ENCODE results near the gene UCN2. TPM values are rescaled to one million over a fixed set of nuclear protein-coding genes. Genes with fewer than 3 reads are reported as not detected.

UCN2 gene
- total and polyA plus RNA-seq, 2 donors (not counting 3 experiments of a cell fraction or from before 2014, with no cell fraction given): 0.11 TPM; not detected in 1

DNA sequence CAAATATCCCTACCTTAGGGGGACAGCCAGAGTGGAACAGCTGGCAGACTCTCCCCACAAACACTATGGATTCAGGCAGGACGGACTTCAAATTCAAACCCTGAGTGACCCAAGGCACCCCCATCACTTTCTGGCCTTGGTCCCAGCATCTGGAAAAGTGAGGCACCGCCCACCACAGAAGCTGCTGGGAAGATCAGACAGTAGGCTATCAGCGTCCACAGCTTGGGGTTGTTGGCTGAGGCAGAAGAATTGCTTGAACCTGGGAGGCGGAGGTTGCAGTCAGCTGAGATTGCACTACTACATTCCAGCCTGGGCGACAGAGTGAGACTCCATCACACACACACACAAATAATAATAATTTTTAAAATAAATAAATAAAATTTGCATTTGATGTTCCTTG lies 15.5 kb downstream of the UCN2 start:
- TF ChIP-seq POLR2AphosphoS5 (IDR thresholded peaks at IDR 0.05; ENCODE audit: insufficient read depth, low read depth, low read length): no peak
- no peak for TF ChIP-seq JUN (IDR thresholded peaks at IDR 0.05; ENCODE audit: borderline replicate concordance, insufficient read depth, insufficient read length, low read depth)
- TF ChIP-seq POLR2A (IDR thresholded peaks at IDR 0.05; ENCODE audit: low read depth, low read length): no peak
- TF ChIP-seq, protein P1, sequence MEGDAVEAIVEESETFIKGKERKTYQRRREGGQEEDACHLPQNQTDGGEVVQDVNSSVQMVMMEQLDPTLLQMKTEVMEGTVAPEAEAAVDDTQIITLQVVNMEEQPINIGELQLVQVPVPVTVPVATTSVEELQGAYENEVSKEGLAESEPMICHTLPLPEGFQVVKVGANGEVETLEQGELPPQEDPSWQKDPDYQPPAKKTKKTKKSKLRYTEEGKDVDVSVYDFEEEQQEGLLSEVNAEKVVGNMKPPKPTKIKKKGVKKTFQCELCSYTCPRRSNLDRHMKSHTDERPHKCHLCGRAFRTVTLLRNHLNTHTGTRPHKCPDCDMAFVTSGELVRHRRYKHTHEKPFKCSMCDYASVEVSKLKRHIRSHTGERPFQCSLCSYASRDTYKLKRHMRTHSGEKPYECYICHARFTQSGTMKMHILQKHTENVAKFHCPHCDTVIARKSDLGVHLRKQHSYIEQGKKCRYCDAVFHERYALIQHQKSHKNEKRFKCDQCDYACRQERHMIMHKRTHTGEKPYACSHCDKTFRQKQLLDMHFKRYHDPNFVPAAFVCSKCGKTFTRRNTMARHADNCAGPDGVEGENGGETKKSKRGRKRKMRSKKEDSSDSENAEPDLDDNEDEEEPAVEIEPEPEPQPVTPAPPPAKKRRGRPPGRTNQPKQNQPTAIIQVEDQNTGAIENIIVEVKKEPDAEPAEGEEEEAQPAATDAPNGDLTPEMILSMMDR (IDR thresholded peaks at IDR 0.05; ENCODE audit: extremely low read depth in 1 of 2, insufficient read depth in 1 of 2, low read depth in 1 of 2, low read length in 2 of 2): no peak
- no peak for TF ChIP-seq EZH2 (IDR thresholded peaks at IDR 0.05; ENCODE audit: borderline replicate concordance, low read depth, low read length, severe bottlenecking)
- TF ChIP-seq FOS (IDR thresholded peaks at IDR 0.05; ENCODE audit: borderline replicate concordance, insufficient read depth, low read length): no peak
- TF ChIP-seq, protein P2, sequence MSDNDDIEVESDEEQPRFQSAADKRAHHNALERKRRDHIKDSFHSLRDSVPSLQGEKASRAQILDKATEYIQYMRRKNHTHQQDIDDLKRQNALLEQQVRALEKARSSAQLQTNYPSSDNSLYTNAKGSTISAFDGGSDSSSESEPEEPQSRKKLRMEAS (IDR thresholded peaks at IDR 0.05; ENCODE audit: insufficient read depth, insufficient read length): no peak
- TF ChIP-seq GATA2 (IDR thresholded peaks at IDR 0.05; ENCODE audit: insufficient read depth, insufficient read length, low read depth, low read length): no peak
- Histone ChIP-seq H3K4me2 (ENCODE audit: insufficient read depth, low read length) (no peak overlapping the region), H3K4me3 (replicated peaks in 1 of 3; ENCODE audit: insufficient read depth in 1 of 3, low read depth in 1 of 3, low read length in 3 of 3) (no peak overlapping the region), H3K9me1 (replicated peaks; ENCODE audit: control insufficient read depth, extremely low read depth, insufficient read depth, low read length) (no peaks in the 10 kb centered on the region), H3K36me3 (ENCODE audit: control insufficient read depth in 2 of 2, extremely low read depth in 1 of 2, insufficient read depth in 2 of 2, low read length in 2 of 2) (no peaks in the 10 kb centered on the region), H3K4me1 (ENCODE audit: control insufficient read depth, extremely low read depth, insufficient read depth, low read length) (peaks cover 3% of the 10 kb centered on the region), H3K9ac (replicated peaks; ENCODE audit: extremely low read depth, insufficient read depth, low read length) (no peak overlapping the region), H3K79me2 (ENCODE audit: control insufficient read depth, insufficient read depth, low read length) (no peaks in the 10 kb centered on the region), H4K20me1 (replicated peaks; ENCODE audit: control insufficient read depth, extremely low read depth, insufficient read depth, low read length) (no peaks in the 10 kb centered on the region), H3K27me3 (ENCODE audit: control insufficient read depth in 2 of 2, insufficient read depth in 2 of 2, low read length in 2 of 2) (no peaks in the 10 kb centered on the region), H3K27ac (ENCODE audit: insufficient read depth, low read depth, low read length) (no peak overlapping the region), H2AFZ (ENCODE audit: low read depth, low read length) (no peak overlapping the region), H3K9me3 (replicated peaks; ENCODE audit: control insufficient read depth, insufficient read depth, low read length) (no peaks in the 10 kb centered on the region)
- DNase-seq (ENCODE audit: low read depth, low spot score) (no peak), FAIRE-seq (no peak)
- intact Hi-C loops (cut with micrococcal nuclease) (loop anchor here (1.0 to 10.0 kb wide), 7 partner anchors 43 to 353 kb away; partner anchors contain the start of genes CCDC51, SHISA5 and TMA7), dilution Hi-C loops (cut with MboI; ENCODE audit: extremely low pct_ligation_motif_present, low sequenced_read_pairs) (no loop called here)
- no TSS peak for BruUV-seq (replicated peaks)
- CTCF ChIA-PET: interaction anchor here (1.0 to 6.0 kb wide), 8 partner anchors 15 to 148 kb away, joined by 3 to 86 read pairs (median 22); partner anchors contain the start of genes CCDC51, TMA7 and UCN2
- POLR2A ChIA-PET: no interaction called here
